Measurements from ENCODE around the gene ZNF222. TPM values are rescaled to one million over a fixed set of nuclear protein-coding genes. Genes with fewer than 3 reads are reported as not detected.
A peak's percentile ranks its signal among the peaks of the same experiment; 100 is the strongest.

The ZNF222 gene
- total and polyA plus RNA-seq, 2 of the 4 experiments (the other 2 are of a cell fraction): 3.2 to 7.0 TPM

- H2BK5ac ChIP-seq (ENCODE audit: low read depth, low read length, poor library complexity, severe bottlenecking): no peak overlapping the region
- H4K91ac ChIP-seq (ENCODE audit: insufficient read depth, low read depth, low read length): 0 out of 2 replicates have a peak overlapping the region, but pooled peaks have one; percentile 30
- H3K56ac ChIP-seq (ENCODE audit: extremely low read depth, insufficient read depth, low read length): no peak overlapping the region
- H3K23ac ChIP-seq (ENCODE audit: low read depth, low read length): no peak overlapping the region
- no peak overlapping the region for H3K18ac ChIP-seq (ENCODE audit: low read depth, low read length)
- dilution Hi-C loops (cut with HindIII; ENCODE audit: low sequenced_read_pairs, unreplicated experiment) (no loop called here), in situ Hi-C loops (cut with MboI; ENCODE audit: low sequenced_read_pairs) (no loop called here), intact Hi-C loops (cut with micrococcal nuclease) (no loop called here)
- H3K4me3 ChIP-seq (ENCODE audit: insufficient read depth, low read depth, low read length): peak overlapping the region; percentile 70
- H3K4ac ChIP-seq (ENCODE audit: low read depth, low read length): peak overlapping the region; percentile 76
- TF ChIP-seq CEBPB (IDR thresholded peaks at IDR 0.05; ENCODE audit: low read depth, low read length): no peak
- TF ChIP-seq BHLHE40 (IDR thresholded peaks at IDR 0.05; ENCODE audit: low read depth, low read length): no peak
- TF ChIP-seq MAFK (IDR thresholded peaks at IDR 0.05; ENCODE audit: low read depth, low read length): no peak
- no peak for TF ChIP-seq FOS (IDR thresholded peaks at IDR 0.05; ENCODE audit: low read depth, low read length)
- no peak for TF ChIP-seq RAD21 (IDR thresholded peaks at IDR 0.05; ENCODE audit: low read length)
- no peak overlapping the region; the same call in 1 of the 2 replicates for H2BK20ac ChIP-seq (ENCODE audit: low read depth, low read length)
- H4K8ac ChIP-seq (ENCODE audit: low read depth in 2 of 2, low read length in 2 of 2): peak overlapping the region; percentile 76 to 99
- H3K36me3 ChIP-seq (ENCODE audit: control insufficient read depth, insufficient read depth, low read length): peaks cover 4% of the 10 kb centered on the region
- POLR2A ChIA-PET (ENCODE audit: unreplicated experiment): interaction anchor here (0.6 kb wide), 1 partner anchor 161 kb away, joined by 5 read pairs; no protein-coding TSS in a partner anchor
- peak overlapping the region; percentile 44 for H3K14ac ChIP-seq (replicated peaks; ENCODE audit: low read depth, low read length)
- H2AFZ ChIP-seq (replicated peaks; ENCODE audit: low read length, poor library complexity): peak overlapping the region; percentile 97
- peak overlapping the region; percentile 97 for H4K5ac ChIP-seq (ENCODE audit: low read depth, low read length)
- H3K9me1 ChIP-seq (ENCODE audit: insufficient read depth, low read length): peaks cover 6% of the 10 kb centered on the region
- WGBS, 2 experiments (ENCODE audit: extremely low coverage in 2 of 2, insufficient read length in 1 of 2): 10% methylated on average over 13 of the region's 21 CpGs; no CpG with 5 or more reads in 1 of the 2 experiments
- H2AK5ac ChIP-seq (ENCODE audit: low read depth, low read length): no peak overlapping the region
- 0 out of 2 replicates have a peak overlapping the region, but pooled peaks have one; percentile 13 for H2BK120ac ChIP-seq (ENCODE audit: low read depth, low read length)
- no TSS peak for BruUV-seq (replicated peaks)
- ATAC-seq (ENCODE audit: low read depth) (no peak; the same call in 1 of the 2 replicates), DNase-seq (no peak)
- 0 out of 2 replicates have a peak, but pooled peaks cover 2% of the 10 kb centered on the region for H3K27me3 ChIP-seq (ENCODE audit: control insufficient read depth, insufficient read depth, low read length)
- H3K9ac ChIP-seq (ENCODE audit: low read depth, low read length): peak overlapping the region; percentile 30
- no peak overlapping the region for H2BK15ac ChIP-seq (ENCODE audit: low read depth, low read length)
- H3K79me1 ChIP-seq (ENCODE audit: low read depth in 1 of 2, low read length in 2 of 2): peaks cover 5 to 16% of the 10 kb centered on the region in 2 experiments; a peak in 3 of 4 replicates
- CTCF ChIA-PET: no interaction called here
- H3K27ac ChIP-seq (ENCODE audit: insufficient read depth, low read length): no peak overlapping the region
- H3K9me3 ChIP-seq (ENCODE audit: control insufficient read depth, insufficient read depth, low read length): no peaks in the 10 kb centered on the region
- H2AK9ac ChIP-seq (replicated peaks; ENCODE audit: low read depth, low read length, poor library complexity): peak overlapping the region; percentile 73
- H4K20me1 ChIP-seq (ENCODE audit: insufficient read depth, low read length): no peaks in the 10 kb centered on the region
- H3K4me2 ChIP-seq (ENCODE audit: low read depth, low read length): peak overlapping the region; percentile 90
- 0 out of 2 replicates have a peak, but pooled peaks cover 2% of the 10 kb centered on the region for H3K4me1 ChIP-seq (ENCODE audit: control insufficient read depth, insufficient read depth, low read length)
These were observed 25.8 kb downstream of the ZNF222 start for GRCh38 chr19:44050740-44051649.
